Measurements from ENCODE around the gene COMMD2. TPM values are rescaled to one million over a fixed set of nuclear protein-coding genes. Genes with fewer than 3 reads are reported as not detected.

The COMMD2 gene
- total RNA-seq, 1 experiment from 2014 or later = 64.9 TPM

DNA sequence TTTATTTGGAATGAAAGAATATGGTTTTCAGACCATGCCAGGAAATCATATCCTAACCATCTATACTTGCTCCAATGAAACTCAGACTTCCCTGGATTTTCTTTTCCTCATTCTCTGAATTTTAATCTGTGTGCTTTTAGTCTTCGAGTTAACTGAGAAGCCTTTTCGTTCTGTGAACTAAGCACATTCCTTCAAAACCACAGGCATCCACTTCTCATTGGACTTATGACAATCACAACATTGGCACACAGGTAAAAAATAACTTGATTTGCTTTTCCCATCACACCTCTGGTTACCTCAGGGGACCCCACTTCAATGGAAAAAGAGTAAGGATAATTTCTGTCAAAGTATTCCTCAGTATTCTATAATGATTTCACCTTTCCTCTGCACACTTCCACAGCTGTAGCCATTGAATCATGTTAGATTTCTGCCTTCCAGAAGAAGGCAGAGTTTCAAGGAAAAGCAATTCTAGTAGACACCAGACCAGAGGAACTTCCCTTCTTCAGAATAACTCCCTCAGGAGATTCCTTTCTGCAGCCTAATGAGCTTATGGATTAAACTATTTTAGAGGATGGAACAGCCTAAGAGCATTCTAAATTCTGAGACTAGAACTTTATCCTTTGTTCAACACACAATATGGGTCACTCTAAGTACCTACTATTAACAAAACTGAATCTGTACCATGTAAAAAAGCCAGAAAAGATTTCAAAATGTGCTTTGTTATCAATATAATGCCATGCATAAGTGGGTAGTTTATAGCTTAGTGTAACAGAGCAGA, 15.9 kb downstream of the COMMD2 start:
- no peak overlapping the region for H3T11ph ChIP-seq (ENCODE audit: low read length)
- H3K4ac ChIP-seq (ENCODE audit: low read depth, low read length) = no peak overlapping the region
- no peak overlapping the region for H4K5ac ChIP-seq (ENCODE audit: insufficient read length, low read depth, low read length)
- no peak overlapping the region for H3K14ac ChIP-seq (ENCODE audit: insufficient read depth, low read length)
- no peak overlapping the region for H3K9ac ChIP-seq (ENCODE audit: extremely low read depth, insufficient read length, low read length)
- H4K8ac ChIP-seq (replicated peaks; ENCODE audit: insufficient read length, low read depth, low read length) = no peak overlapping the region
- H3K4me1 ChIP-seq (ENCODE audit: insufficient read depth, low read length) = no peaks in the 10 kb centered on the region; the same call in 1 of the 2 replicates
- H2AK5ac ChIP-seq (ENCODE audit: insufficient read length, low read length) = no peak overlapping the region
- Mint-ChIP-seq H3K4me1 (peaks cover 3 to 4% of the 10 kb centered on the region in 2 experiments; a peak in 1 of 4 replicates), H3K27me3 (ENCODE audit: low read depth) (no peaks in the 10 kb centered on the region), H3K27ac (no peak overlapping the region), H3K9me3 (no peaks in the 10 kb centered on the region), H3K4me3 (no peak overlapping the region), H3K36me3 (ENCODE audit: insufficient read depth in 1 of 3, low read depth in 3 of 3) (peaks cover 0 to 13% (median 4%) of the 10 kb centered on the region in 3 experiments; a peak in 5 of 7 replicates)
- H3K23ac ChIP-seq (ENCODE audit: insufficient read length, low read depth, low read length) = no peak overlapping the region
- WGBS (ENCODE audit: extremely low coverage, insufficient read length, low lambda C conversion rate) = no CpG with 5 or more reads among the region's 2 CpGs
- H2AFZ ChIP-seq (ENCODE audit: low read length) = no peak overlapping the region
- H3K79me2 ChIP-seq (ENCODE audit: insufficient read depth, low read length) = no peaks in the 10 kb centered on the region
- H4K91ac ChIP-seq (ENCODE audit: insufficient read length, low read depth, low read length) = no peak overlapping the region
- TF ChIP-seq, protein P1, sequence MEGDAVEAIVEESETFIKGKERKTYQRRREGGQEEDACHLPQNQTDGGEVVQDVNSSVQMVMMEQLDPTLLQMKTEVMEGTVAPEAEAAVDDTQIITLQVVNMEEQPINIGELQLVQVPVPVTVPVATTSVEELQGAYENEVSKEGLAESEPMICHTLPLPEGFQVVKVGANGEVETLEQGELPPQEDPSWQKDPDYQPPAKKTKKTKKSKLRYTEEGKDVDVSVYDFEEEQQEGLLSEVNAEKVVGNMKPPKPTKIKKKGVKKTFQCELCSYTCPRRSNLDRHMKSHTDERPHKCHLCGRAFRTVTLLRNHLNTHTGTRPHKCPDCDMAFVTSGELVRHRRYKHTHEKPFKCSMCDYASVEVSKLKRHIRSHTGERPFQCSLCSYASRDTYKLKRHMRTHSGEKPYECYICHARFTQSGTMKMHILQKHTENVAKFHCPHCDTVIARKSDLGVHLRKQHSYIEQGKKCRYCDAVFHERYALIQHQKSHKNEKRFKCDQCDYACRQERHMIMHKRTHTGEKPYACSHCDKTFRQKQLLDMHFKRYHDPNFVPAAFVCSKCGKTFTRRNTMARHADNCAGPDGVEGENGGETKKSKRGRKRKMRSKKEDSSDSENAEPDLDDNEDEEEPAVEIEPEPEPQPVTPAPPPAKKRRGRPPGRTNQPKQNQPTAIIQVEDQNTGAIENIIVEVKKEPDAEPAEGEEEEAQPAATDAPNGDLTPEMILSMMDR (conservative IDR thresholded peaks at IDR 0.05) = no peak
- H3K4me2 ChIP-seq (ENCODE audit: insufficient read depth, insufficient read length, low read length) = no peak overlapping the region
- no peaks in the 10 kb centered on the region for H3K23me2 ChIP-seq (ENCODE audit: insufficient read length, low read depth, low read length, poor library complexity, severe bottlenecking)
- no peak overlapping the region for H3K18ac ChIP-seq (ENCODE audit: insufficient read length, low read depth, low read length)
- no peak overlapping the region for H2BK15ac ChIP-seq (ENCODE audit: low read depth, low read length)
- no peak overlapping the region for H3K56ac ChIP-seq (ENCODE audit: insufficient read length, low read depth, low read length)
- no peaks in the 10 kb centered on the region for H3K27me3 ChIP-seq (ENCODE audit: insufficient read depth, low read length)
- no peak overlapping the region for H2BK20ac ChIP-seq (ENCODE audit: low read depth, low read length, poor library complexity, severe bottlenecking)
- no peak overlapping the region for H3K27ac ChIP-seq (ENCODE audit: insufficient read length, low read depth, low read length)
- no peak overlapping the region for H2BK5ac ChIP-seq (ENCODE audit: insufficient read length, low read length)
- no peaks in the 10 kb centered on the region for H4K20me1 ChIP-seq (ENCODE audit: control insufficient read depth, insufficient read depth, insufficient read length)
- no peaks in the 10 kb centered on the region for H3K79me1 ChIP-seq (ENCODE audit: insufficient read depth, low read depth, low read length, poor library complexity, severe bottlenecking)
- no peak overlapping the region for H2BK120ac ChIP-seq (ENCODE audit: low read depth, low read length, poor library complexity, severe bottlenecking)
- H3K9me3 ChIP-seq (ENCODE audit: control insufficient read depth, low read depth, low read length) = no peaks in the 10 kb centered on the region
- DNase-seq = no peak
- no peak overlapping the region for H2BK12ac ChIP-seq (ENCODE audit: insufficient read length, low read depth, low read length)
